PC-9 (cell line): ENCODE measurements around the gene GNA12.

ENCODE experiments used
- EZH2 ChIP-seq: fragments of 200-600 bp; sonication (generic); IDR thresholded peaks from 2 replicates; pipeline ENCODE4 v1.8.0; 2017; ENCODE audit warnings: antibody characterized with exemption, low read depth
- TF ChIP-seq, protein P1 (sequence below): fragments of 200-600 bp; sonication (generic); conservative IDR thresholded peaks from 2 replicates; pipeline ENCODE4 v1.6.1; 2017; ENCODE audit warnings: mixed run types, antibody characterized with exemption, mild to moderate bottlenecking, moderate library complexity

DNA sequence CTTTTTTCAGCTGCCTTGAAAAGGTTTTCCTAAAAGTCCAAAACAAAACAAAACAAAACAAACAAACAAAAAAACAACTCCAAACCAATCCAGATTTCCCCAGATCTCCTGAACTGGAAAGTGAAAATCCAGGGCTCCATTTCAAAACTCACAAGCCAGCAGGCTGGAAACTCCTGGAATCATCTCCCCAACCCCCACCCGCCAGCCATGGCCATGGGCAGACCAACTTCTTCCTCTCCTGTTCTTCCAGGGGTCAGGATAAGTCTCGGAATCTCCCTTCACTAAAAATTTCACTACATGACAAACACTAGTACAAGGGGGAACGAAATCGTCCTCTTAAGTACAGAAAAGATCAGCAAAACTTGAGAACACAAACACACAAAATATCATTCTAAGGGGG, 40.4 kb downstream of the GNA12 start:
- TF ChIP-seq, protein P1, sequence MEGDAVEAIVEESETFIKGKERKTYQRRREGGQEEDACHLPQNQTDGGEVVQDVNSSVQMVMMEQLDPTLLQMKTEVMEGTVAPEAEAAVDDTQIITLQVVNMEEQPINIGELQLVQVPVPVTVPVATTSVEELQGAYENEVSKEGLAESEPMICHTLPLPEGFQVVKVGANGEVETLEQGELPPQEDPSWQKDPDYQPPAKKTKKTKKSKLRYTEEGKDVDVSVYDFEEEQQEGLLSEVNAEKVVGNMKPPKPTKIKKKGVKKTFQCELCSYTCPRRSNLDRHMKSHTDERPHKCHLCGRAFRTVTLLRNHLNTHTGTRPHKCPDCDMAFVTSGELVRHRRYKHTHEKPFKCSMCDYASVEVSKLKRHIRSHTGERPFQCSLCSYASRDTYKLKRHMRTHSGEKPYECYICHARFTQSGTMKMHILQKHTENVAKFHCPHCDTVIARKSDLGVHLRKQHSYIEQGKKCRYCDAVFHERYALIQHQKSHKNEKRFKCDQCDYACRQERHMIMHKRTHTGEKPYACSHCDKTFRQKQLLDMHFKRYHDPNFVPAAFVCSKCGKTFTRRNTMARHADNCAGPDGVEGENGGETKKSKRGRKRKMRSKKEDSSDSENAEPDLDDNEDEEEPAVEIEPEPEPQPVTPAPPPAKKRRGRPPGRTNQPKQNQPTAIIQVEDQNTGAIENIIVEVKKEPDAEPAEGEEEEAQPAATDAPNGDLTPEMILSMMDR: no peak
- no peak for TF ChIP-seq EZH2
